GM18508 (cell line): ENCODE results near the gene ITGB8.

Experiments used
- ATAC-seq: cut with Tn5 transposase; IDR thresholded peaks from one replicate; pipeline ENCODE4 v1.9.1; 2021; ENCODE audit warnings: moderate number of reproducible peaks; ENCODE audit not compliant: insufficient read depth, unreplicated experiment

Gene ITGB8

GRCh38 chr7:20449176-20449575, 118.5 kb downstream of the ITGB8 start:
- no peak for ATAC-seq

GRCh38 chr7:20450536-20450935, 119.8 kb downstream of the ITGB8 start:
- no peak for ATAC-seq

- no peak for ATAC-seq
Measured at GRCh38 chr7:20454202-20454601, 123.5 kb downstream of the ITGB8 start.

GRCh38 chr7:20456701-20457100, 126.0 kb downstream of the ITGB8 start:
- no peak for ATAC-seq

- ATAC-seq: no peak
Measured at GRCh38 chr7:20458521-20458920, 127.8 kb downstream of the ITGB8 start.

GRCh38 chr7:20459419-20459818, 128.7 kb downstream of the ITGB8 start:
- ATAC-seq: no peak

GRCh38 chr7:20464891-20465290, 134.2 kb downstream of the ITGB8 start:
- no peak for ATAC-seq
